HG03159 (cell line): ENCODE measurements around the gene BOK.
"Not testable (repeated sequence)": the region's sequence is repeated elsewhere in the genome, so short reads cannot be mapped to it uniquely, and the experiment has no call there.

Source experiments
- ATAC-seq: cut with Tn5 transposase; IDR thresholded peaks from one replicate; pipeline ENCODE4 v1.9.1; 2021; ENCODE audit warnings: mild to moderate bottlenecking, moderate library complexity; ENCODE audit not compliant: unreplicated experiment

Gene BOK, protein sequence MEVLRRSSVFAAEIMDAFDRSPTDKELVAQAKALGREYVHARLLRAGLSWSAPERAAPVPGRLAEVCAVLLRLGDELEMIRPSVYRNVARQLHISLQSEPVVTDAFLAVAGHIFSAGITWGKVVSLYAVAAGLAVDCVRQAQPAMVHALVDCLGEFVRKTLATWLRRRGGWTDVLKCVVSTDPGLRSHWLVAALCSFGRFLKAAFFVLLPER

DNA sequence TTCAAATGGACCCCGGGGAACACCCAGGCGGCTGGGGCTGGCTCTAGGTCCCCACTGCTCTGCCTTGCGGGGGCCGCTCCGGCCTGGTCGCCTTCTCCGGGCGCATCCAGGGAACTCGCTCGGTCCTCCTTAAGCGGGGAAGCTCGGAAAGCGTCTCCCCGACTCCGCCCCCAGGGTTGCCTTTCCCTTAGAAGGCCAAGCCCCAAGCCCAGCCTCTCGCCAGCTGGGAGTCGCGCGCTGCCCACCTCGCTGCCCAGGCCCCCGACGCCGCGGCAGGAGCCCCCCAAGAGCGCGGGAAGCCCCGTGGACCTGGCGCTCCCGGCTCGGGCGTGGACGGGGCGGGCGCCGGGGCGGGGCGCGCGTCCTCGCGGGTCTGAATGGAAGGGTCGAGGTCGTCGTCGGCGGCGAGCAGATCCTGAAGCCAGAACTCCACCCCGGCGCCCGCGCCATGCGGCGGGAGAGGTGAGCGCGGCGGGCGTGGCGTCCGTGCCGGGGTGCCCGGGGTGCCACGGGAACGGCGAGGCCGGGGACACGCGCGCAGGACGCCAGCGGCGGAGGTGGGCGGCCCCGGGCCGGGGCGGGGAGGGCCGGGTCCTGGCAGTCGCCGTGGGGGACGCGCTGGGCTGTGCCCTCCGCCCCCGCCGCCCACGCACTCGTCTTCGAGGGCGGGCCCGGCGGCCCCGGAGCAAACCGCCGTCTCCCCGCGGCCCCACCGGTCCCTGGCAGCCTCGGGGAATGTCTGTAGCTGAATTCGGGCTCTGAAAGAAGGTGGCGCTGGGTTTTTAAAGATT lies at the start of gene BOK:
Gene BOK, plus strand, starts transcription at position 214 of the 791 bp plus-strand sequence. CDS start 739 bp downstream, outside the sequence.
- ATAC-seq: no peak

- no peak for ATAC-seq
Measured at GRCh38 chr2:241509155-241509784, 49.3 kb upstream of the BOK start.

DNA sequence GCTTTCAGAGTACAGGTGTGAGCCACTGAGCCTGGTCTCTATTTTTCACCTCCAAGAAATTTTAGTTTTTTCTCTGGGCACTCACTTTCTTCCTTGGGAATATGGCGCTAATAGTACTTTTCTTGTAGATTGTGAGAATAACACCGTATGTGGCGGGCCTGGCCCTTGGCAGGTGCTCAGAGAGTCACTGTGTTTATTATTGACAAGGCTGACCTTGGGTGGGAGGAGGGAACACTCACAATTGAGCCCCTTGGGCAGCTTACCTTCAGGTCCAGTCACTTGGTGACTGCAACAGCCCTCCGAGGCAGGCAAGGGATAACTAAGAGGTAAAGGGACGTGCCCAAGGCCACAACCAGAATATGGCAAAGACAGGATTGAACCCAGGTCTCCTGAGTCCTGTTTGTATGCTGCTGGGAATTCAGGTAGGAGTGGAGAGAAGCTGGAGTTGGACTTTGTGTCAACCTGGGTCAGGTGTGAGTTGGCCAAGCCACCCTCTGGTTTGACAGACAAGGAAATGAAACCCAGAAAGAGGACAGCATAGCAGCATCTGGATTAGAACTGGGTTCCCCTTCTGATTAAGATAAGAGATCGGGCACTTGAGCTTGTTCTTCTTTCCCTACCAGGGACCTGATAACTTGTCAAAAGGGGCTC lies 47.3 kb upstream of the BOK start:
- no peak for ATAC-seq

DNA sequence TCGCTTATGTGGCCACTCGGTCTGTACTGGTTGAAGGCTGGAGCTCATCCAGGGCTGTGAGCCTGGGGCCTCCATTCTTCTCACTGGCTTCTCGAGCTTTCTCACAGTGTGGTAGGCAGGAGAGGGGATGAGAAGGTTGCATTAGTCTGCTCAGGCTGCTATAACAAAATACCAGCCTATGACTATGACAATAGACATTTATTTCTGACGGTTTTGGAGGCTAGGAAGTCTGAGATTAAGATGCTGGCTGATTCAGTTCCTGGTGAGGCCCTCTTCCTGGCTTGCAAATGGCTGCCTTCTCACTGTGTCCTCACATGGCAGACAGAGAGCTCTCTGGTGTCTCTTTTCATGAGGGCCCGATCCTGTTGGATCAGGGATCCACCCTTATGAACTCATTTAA lies 44.0 kb upstream of the BOK start:
- no peak for ATAC-seq

DNA sequence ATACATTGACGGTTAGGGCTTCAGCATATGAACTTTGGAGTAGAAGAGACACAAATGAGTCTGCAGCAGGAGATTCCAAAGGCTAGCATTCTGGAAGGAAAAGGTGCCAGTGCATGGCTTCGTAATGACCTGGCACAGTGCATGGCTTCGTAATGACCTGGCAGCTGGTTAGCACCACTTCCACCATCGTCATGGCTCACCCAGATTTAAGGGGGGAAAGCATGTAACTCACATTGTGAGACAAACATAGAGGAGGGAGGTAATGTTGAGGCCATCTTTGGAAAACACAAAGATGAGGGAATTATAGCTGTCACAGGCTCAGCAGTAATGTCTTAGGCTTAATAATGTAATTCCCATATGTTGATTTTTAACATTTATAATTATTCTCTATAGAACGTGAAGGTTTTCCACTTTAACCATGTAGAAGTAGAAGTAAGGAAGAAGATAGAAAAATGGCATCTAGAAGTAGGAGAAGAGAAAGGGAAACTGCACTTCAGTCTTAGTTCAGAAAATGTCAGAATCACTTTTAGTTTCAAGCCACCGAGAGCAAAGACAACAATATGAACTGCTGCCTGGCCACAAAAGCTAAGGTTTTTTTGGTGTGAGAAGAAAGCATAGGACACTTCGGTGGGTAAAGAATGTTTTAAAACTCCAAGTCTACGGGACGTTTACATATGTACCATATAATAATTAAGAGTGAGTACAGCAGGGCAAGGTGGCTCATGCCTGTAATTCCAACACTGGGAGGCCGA lies 43.4 kb upstream of the BOK start:
- peak; percentile 63 for ATAC-seq

- no peak for ATAC-seq
Measured at GRCh38 chr2:241516520-241516965, 42.0 kb upstream of the BOK start.

- ATAC-seq: no peak
Measured at GRCh38 chr2:241517297-241517696, 41.2 kb upstream of the BOK start.

- no peak for ATAC-seq
Measured at GRCh38 chr2:241519669-241520068, 38.9 kb upstream of the BOK start.

GRCh38 chr2:241522477-241522876 lies 36.1 kb upstream of the BOK start:
- no peak for ATAC-seq

DNA sequence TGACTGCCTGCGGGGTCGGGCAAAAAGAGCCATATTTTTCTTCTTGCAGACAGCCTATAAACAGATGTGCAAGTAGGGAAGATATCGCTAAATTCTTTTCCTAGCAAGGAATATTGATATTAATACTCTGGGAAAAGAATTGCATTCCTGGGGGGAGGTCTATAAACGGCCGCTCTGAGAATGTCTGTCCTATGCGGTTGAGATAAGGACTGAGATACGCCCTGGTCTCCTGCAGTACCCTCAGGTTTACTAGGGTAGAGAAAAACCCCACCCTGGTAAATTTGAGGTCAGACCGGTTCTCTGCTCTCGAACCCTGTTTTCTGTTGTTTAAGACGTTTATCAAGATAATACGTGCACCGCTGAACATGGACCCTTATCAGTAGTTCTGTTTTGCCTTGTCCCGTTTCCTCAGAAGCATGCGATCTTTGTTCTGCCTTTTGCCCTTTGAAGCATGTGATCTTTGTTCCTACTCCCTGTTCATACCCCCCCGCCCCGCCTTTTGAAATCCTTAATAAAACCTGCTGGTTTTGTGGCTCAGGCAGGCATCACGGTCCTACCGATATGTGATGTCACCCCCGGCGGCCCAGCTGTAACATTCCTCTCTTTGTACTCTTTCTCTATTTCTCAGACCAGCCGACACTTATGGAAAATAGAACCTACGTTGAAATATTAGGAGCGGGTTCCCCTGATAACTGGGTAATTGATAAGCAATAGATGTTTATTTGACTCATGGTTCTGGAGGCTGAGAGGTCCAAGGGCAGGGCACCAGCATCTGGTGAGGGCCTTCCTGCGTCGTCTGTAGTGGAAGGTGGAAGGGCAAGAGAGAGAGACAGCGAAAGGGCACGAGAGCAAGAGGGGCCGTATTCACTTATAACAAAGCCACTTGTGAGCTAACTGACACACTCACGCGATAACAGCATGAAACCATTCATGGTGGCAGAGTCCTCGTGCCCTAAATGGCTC lies 32.4 kb upstream of the BOK start:
- not testable (repeated sequence) for ATAC-seq

DNA sequence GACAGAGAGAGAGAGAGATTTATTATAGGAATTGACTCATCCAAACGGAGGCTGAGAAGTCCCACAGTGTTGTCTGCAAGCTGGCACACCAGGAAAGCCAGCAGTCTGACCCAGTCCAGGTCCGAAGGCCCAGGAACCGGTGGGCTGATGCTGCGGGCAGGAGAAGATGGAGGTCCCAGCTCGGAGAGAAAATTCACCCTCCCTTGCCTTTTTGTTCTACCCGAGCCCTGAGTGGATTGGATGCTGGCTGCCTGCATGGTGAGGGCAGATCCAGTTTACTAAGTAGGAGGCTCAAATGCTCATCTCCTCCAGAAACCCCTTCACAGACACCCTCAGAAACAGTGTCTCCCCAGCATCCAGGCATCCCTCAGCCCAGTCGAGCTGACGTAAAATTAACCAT lies 28.0 kb upstream of the BOK start:
- ATAC-seq: no peak

- no peak for ATAC-seq
Measured at GRCh38 chr2:241531161-241531722, 27.3 kb upstream of the BOK start.

DNA sequence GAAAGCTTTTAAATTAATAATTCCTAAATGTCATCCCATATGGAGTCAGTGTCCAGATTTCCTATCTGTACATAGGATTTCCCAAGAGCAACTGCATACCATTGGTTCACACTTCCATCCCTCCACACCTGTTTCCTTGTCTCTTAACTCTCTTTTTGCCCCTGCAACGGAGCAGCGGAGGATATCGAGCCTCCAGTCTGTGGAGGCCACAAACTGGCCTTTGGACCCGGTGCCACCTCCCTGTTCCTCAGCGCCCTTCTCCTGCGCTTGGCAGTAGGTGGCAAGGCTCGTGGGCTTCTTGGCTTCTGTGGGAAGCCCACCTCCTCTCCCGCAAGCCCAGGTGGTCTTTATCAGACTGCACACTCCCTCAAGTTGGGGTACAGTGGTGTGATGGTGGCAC lies 26.4 kb upstream of the BOK start:
- ATAC-seq: no peak

DNA sequence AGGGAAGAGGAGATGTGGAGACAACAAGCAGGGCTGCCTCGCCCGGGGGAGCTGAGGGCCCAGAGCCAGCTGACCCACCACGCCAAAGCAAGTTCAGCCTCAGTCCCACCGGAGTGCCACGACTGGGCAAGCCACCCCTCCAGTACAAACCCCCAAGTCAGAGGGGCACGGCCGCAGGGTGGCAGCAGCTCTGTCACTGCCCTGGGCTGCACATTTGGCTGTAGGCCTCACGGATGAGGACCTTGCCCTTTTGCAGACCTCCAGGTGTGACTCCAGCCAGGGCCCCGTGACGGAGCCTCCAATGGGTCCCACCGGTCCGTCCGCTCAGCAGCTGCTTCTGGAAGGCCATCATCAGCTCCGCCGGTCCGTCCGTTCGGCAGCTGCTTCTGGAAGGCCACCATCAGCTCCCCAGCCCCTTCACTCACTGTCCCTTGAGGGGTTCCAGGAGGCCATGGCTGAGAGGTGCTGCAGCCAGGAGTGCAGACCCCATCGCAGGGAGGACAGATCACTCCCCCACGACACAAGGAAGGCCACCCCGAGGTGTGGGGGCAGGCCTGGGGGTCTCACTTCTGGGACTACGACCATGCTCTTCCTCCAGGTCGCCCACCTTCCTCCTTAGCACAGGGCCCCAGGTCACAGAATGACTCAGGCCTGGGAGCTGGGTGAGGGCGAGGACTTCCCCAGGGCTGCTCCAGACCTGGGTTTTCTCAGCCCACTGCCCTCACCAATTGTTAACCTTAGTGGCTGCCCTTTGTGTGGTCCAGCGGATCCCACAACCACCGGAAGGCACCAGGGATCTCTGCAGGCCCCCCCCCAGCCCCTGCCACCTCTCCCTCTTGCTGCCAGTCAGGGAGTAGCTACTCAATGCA lies 25.6 kb upstream of the BOK start:
- no peak for ATAC-seq

GRCh38 chr2:241534293-241534692 lies 24.3 kb upstream of the BOK start:
- no peak for ATAC-seq

GRCh38 chr2:241534701-241535375 lies 23.7 kb upstream of the BOK start:
- no peak for ATAC-seq

- no peak for ATAC-seq
Measured at GRCh38 chr2:241535871-241536655, 22.5 kb upstream of the BOK start.
